Upper lobe of right lung (tissue), 1 donor: ENCODE data around the gene THUMPD2. TPM values are rescaled to one million over a fixed set of nuclear protein-coding genes. Genes with fewer than 3 reads are reported as not detected.

Experiments
- ATAC-seq: fragments of 200-7000 bp; cut with Tn5 transposase; one replicate; pipeline ENCODE4 v1.9.1; 2020; ENCODE audit warnings: mild to moderate bottlenecking, moderate library complexity
- DNase-seq: peaks from one replicate; pipeline ENCODE4 v3.0.0-alpha.2; 2020
- H3K27ac ChIP-seq: fragments of 200-600 bp; one replicate; pipeline ENCODE4 v1.8.0; 2022
- H3K27me3 ChIP-seq: fragments of 200-600 bp; one replicate; pipeline ENCODE4 v1.8.0; 2022; ENCODE audit warnings: mild to moderate bottlenecking
- H3K36me3 ChIP-seq: fragments of 200-600 bp; one replicate; pipeline ENCODE4 v1.8.0; 2022
- H3K4me1 ChIP-seq: fragments of 200-600 bp; one replicate; pipeline ENCODE4 v1.8.0; 2022
- H3K4me3 ChIP-seq: fragments of 200-600 bp; one replicate; pipeline ENCODE4 v1.8.0; 2022; ENCODE audit warnings: mild to moderate bottlenecking
- H3K9me3 ChIP-seq: fragments of 200-600 bp; one replicate; pipeline ENCODE4 v1.8.0; 2022
- CTCF ChIP-seq: fragments of 200-600 bp; IDR thresholded peaks from one replicate; pipeline ENCODE4 v1.8.0; 2022; ENCODE audit warnings: antibody characterized with exemption
- intact Hi-C: fragments of 100-400 bp; cut with DNase I; formaldehyde crosslinking; loops from one replicate; pipeline ENCODE4 v1.11.0; 2022
- total RNA-seq: library from RNA; stranded (reverse); fragmentation: NEBNext Ultra II Directional; extraction: Animal tissue kit (Norgen Biotek cat#: 25700); gene quantifications from one replicate; pipeline ENCODE4 v1.2.1, GENCODE V29; 2021
- donor health status: DM: no; HTN: yes; CAD: no; lungs with severe emphysema.

THUMPD2 gene
- total RNA-seq, 1 donor from 2014 or later: 10.7 TPM

GRCh38 chr2:39688181-39688580, 90.9 kb downstream of the THUMPD2 start:
- ATAC-seq (no peak), DNase-seq (no peak)
- intact Hi-C loops: no loop called here
- Histone ChIP-seq H3K27me3 (no peaks in the 10 kb centered on the region), H3K36me3 (no peaks in the 10 kb centered on the region), H3K9me3 (no peaks in the 10 kb centered on the region), H3K27ac (no peak overlapping the region), H3K4me3 (no peak overlapping the region), H3K4me1 (no peaks in the 10 kb centered on the region)
- no peak for TF ChIP-seq CTCF

- Histone ChIP-seq H3K9me3 (no peaks in the 10 kb centered on the region), H3K4me1 (no peaks in the 10 kb centered on the region), H3K36me3 (no peaks in the 10 kb centered on the region), H3K27me3 (no peaks in the 10 kb centered on the region), H3K27ac (no peak overlapping the region), H3K4me3 (no peak overlapping the region)
- intact Hi-C loops: no loop called here
- DNase-seq (no peak), ATAC-seq (no peak)
- no peak for TF ChIP-seq CTCF
These were observed 92.6 kb downstream of the THUMPD2 start for GRCh38 chr2:39686456-39686855.

Other genes starting within 250 kb of the THUMPD2 start
- 9.5 TPM for gene TMEM178A, start 113.3 kb downstream of the THUMPD2 start, total RNA-seq